HG03432 (cell line): ENCODE measurements around the gene STAT2.

ENCODE experiments used
- ATAC-seq: cut with Tn5 transposase; IDR thresholded peaks from one replicate; pipeline ENCODE4 v1.9.1; 2021; ENCODE audit warnings: mild to moderate bottlenecking, moderate library complexity; ENCODE audit not compliant: unreplicated experiment

STAT2 gene

DNA sequence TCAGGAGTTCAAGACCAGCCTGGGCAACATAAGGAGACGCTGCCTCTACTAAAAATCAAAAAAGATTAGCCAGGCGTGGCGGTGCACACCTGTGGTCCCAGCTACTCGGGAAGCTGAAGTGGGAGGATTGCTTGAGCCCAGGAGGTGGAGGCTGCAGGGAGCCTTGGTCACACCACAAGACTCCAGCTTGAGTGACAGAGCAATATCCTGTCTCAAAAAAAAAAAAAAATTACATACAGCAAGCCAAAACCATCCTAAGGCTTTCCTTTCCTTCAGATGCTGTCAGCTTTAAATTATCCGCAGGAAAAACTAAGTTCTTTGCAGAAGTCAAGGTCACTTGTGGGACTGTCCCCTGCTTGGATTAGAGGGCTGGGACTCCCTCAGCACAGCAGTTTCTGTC is 61.1 kb downstream of the STAT2 start:
- ATAC-seq, result no peak

DNA sequence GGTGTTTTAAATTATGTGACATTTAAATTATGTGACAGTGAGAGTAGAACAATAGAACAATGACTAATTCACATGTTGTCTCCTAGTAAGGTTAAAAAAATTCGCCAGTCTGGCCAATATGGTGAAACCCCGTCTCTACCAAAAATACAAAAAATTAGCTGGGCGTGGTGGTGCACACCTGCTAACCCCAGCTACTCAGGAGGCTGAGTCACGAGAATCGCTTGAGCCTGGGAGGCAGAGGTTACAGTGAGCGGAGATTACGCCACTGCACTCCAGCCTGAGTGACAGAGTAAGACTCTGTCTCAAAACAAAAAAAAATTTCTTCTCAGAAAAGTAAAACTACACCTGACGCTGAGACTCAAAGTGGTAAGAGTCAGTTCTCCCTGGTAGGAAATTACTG is 62.5 kb downstream of the STAT2 start:
- ATAC-seq, result no peak

DNA sequence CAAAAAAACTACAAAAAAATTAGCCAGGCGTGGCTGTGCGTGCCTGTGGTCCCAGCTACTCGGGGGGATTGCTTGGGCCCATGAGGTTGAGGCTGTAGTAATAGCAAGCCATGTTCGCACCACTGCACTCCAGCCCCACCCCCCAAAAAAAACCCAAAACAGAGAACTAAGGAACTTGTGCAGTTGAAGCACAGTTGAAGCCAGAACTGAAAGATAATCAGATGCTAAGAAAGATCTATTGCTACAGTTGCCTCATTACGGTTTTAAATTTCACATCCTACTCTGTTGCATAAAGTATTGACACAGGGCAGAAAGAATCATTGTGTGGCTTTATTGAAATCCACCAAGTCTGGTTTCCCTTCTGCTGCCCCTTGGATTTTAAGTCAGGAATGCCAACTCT is 63.6 kb downstream of the STAT2 start:
- ATAC-seq, result no peak

DNA sequence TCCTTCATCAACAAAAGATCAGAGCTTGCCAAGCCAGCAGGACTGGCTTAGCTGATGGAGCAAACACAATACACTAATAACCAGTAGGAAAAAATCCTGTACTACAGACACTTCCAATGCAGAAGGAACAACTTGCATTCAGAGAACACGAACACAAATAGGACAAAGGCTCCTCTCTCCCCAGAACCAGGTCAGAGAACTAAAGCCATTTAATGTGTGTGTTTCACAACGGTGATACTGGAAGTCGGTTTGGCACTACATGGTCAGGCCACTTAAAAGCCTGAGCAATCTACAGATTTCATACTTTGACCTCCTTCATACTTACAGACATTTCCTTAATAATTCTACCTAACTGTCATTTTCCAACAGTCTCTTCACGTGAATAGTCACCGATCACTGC is 66.1 kb downstream of the STAT2 start:
- no peak for ATAC-seq
